ENCODE measurements around the gene NDUFS2.

- no peak for TF ChIP-seq CTCF (IDR thresholded peaks at IDR 0.05)
- TF ChIP-seq POLR2A (IDR thresholded peaks at IDR 0.05) = no peak
These were observed 29.3 kb upstream of the NDUFS2 start for GRCh38 chr1:161172776-161173376.
